ES-I3 (cell line): ENCODE measurements around the gene RAB7A.
"Not testable (repeated sequence)": the region's sequence is repeated elsewhere in the genome, so short reads cannot be mapped to it uniquely, and the experiment has no call there.

Experiments used
- H3K36me3 ChIP-seq: 2 replicates; pipeline ENCODE4 v1.6.1; 2013; ENCODE audit warnings: mild to moderate bottlenecking, low read length, control low read depth, moderate library complexity; ENCODE audit not compliant: insufficient read depth
- H3K4me1 ChIP-seq: 2 replicates; pipeline ENCODE4 v1.6.1; 2013; ENCODE audit warnings: mild to moderate bottlenecking, control low read depth, low read length; ENCODE audit not compliant: insufficient read depth
- H3K9ac ChIP-seq: 2 replicates; pipeline ENCODE4 v1.6.1; 2013; ENCODE audit warnings: low read depth, mild to moderate bottlenecking, low read length, moderate library complexity
- H3K9me3 ChIP-seq: 2 replicates; pipeline ENCODE4 v1.6.1; 2013; ENCODE audit warnings: mild to moderate bottlenecking, low read length, moderate library complexity; ENCODE audit not compliant: control insufficient read depth, insufficient read depth

Gene RAB7A

DNA sequence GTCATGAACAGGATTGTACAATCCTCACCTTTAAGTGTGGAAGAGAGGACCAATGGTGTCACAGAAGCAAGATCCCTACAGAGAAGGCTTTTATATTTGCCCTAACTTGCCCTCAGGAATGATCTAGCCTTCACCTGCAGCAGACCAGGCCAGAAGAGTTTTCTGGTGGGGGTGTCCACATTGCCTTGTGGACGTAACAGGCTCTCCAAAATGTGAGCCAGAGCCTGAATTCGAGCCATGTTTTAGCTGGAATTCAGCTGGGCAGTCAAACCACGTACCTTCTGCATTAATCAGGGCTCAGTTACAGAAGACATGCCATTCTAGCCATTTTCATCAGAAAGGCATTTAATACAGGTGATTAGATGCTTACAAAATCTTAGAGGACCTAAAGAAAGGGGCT lies 23.6 kb upstream of the RAB7A start:
- no peaks in the 10 kb centered on the region for H3K4me1 ChIP-seq
- no peaks in the 10 kb centered on the region for H3K9me3 ChIP-seq
- no peak overlapping the region for H3K9ac ChIP-seq
- no peaks in the 10 kb centered on the region for H3K36me3 ChIP-seq

DNA sequence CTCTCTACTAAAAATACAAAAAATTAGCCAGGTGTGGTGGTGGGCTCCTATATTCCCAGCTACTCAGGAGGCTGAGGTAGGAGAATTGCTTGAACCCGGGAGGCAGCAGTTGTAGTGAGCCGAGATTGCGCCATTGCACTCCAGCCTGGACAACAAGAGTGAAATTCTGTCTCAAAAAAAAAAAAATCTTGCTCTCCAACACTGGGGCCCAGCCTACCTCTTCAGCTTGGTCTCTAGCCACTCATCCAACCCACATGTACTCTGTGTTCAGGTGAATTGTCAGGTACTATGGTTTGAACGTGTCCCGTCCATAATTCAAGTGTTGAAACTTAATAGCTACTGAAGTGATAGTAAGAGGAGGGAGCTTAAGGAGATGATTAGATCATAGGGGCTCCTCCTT lies 22.4 kb upstream of the RAB7A start:
- Histone ChIP-seq H3K4me1 (no peaks in the 10 kb centered on the region), H3K36me3 (no peaks in the 10 kb centered on the region)

DNA sequence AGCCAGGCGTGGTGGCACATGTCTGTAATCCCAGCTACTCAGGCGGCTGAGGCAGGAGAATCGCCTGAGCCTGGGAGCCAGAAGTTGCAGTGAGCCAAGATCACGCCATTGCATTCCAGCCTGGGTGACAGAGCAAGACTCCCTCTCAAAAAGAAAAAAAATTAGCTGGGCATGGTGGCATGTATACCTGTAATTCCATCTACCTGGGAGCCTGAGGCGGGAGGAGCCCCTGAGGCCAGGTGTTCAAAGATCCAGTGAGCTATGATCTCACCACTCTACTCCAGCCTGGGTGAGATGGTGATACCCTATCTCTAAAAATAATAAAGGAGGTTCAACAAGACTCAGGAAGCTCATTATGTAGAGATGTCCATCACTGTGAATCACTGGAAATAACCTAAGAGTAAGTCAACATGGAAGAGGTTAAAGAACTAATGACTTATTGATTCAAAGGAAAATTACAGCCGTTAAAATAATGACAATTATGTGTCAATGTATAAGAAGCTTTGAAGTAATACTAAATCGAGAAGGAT lies 19.8 kb upstream of the RAB7A start:
- no peak overlapping the region for H3K9ac ChIP-seq
- H3K9me3 ChIP-seq = no peaks in the 10 kb centered on the region
- no peaks in the 10 kb centered on the region; the same call in 1 of the 2 replicates for H3K4me1 ChIP-seq
- H3K36me3 ChIP-seq = no peaks in the 10 kb centered on the region

More for the DNA sequence above, 22.4 kb upstream of the RAB7A start:
- Histone ChIP-seq H3K9ac (no peak overlapping the region), H3K9me3 (no peaks in the 10 kb centered on the region)

GRCh38 chr3:128707928-128708494 lies 18.0 kb upstream of the RAB7A start:
- H3K9ac ChIP-seq = no peak overlapping the region
- H3K4me1 ChIP-seq = no peaks in the 10 kb centered on the region; the same call in 1 of the 2 replicates
- H3K36me3 ChIP-seq = no peaks in the 10 kb centered on the region
- H3K9me3 ChIP-seq = no peaks in the 10 kb centered on the region

GRCh38 chr3:128709038-128709437 lies 16.9 kb upstream of the RAB7A start:
- H3K9me3 ChIP-seq = no peaks in the 10 kb centered on the region
- no peaks in the 10 kb centered on the region for H3K36me3 ChIP-seq
- H3K9ac ChIP-seq = no peak overlapping the region
- no peaks in the 10 kb centered on the region; the same call in 1 of the 2 replicates for H3K4me1 ChIP-seq

DNA sequence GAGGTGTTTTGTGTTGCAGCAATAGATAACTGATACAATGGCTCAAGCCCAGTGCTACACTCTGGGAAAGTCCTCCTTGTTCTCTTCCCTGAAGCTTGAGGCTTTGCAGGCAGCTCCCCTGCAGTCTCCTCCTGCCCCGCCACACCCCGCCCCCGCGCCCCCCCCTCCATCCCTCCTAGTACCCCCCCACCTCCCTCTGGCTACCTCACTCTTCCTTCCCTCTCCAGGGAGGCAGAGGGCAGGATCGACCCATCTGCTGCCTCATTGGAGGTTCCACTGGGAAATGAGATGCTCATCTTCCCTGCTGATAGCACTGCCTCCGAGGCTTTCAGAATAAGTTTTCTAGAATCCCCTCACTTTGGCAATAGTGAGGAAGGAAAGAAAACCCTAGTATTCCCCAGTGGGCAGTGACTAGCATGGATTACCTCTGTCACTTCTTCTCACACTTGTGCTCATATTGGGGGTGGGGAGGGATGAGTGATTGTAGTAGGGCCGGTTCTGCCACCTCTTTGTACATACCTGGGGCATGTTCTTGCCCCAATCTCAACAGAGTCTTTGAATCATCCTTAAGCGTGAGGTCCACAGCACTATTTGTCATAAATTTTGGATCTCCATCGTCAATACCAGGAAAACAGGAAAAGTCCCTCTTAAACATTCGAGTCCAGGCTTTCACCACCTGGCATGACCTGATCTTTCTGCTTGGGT lies 16.3 kb upstream of the RAB7A start:
- Histone ChIP-seq H3K9me3 (no peaks in the 10 kb centered on the region), H3K36me3 (no peaks in the 10 kb centered on the region), H3K4me1 (no peaks in the 10 kb centered on the region; the same call in 1 of the 2 replicates), H3K9ac (no peak overlapping the region)

DNA sequence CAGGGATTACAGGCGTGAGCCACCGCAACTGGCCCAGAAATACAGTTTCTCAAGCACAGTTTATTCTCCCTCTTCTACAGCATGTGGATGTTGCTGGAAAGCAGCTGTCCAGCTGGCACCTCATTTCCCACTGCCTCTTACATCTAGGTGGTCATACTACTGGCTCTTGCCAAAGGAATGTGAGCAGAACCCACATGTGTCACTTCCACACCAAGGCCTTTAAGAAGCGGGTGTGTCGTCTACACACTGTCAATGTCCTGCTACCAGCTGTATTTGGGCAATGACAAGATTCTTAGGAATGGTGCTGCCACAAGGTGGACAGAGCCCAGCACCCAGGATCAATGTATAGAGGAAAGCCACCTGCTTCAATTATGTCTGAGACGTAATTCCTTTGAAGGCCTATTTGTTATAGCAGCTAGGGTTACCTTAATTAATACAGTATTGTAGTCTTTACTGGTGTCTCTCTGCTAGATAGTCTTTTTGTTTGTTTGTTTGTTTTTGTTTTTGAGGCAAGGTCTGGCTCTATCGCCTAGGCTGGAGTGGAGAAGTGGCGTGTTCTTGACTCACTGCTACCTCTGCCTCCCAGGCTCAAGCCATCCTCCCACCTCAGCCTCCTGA lies 15.1 kb upstream of the RAB7A start:
- H3K4me1 ChIP-seq = no peaks in the 10 kb centered on the region; the same call in 1 of the 2 replicates
- H3K9me3 ChIP-seq = no peaks in the 10 kb centered on the region
- H3K36me3 ChIP-seq = no peaks in the 10 kb centered on the region

DNA sequence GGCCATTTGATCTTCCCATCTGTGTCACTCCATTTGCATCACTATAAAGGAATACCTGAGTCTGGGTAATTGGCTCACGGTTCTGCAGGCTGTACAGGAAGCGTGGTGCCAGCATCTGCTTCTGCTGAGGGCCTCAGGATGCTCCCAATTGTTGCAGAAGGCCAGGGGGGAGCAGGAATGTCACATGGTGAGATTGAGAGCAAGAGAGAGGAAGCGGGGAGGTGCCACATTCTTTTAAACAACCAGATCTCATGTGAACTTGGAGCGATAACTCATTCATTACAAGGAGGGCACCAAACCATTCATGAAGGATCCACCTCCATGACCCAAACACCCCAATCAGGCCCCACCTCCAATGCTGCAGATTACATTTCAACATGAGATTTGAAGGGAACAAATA lies 13.1 kb upstream of the RAB7A start:
- Histone ChIP-seq H3K4me1 (no peaks in the 10 kb centered on the region; the same call in 1 of the 2 replicates), H3K9ac (no peak overlapping the region), H3K36me3 (no peaks in the 10 kb centered on the region), H3K9me3 (no peaks in the 10 kb centered on the region)

More for the DNA sequence above, 15.1 kb upstream of the RAB7A start:
- H3K9ac ChIP-seq = no peak overlapping the region

DNA sequence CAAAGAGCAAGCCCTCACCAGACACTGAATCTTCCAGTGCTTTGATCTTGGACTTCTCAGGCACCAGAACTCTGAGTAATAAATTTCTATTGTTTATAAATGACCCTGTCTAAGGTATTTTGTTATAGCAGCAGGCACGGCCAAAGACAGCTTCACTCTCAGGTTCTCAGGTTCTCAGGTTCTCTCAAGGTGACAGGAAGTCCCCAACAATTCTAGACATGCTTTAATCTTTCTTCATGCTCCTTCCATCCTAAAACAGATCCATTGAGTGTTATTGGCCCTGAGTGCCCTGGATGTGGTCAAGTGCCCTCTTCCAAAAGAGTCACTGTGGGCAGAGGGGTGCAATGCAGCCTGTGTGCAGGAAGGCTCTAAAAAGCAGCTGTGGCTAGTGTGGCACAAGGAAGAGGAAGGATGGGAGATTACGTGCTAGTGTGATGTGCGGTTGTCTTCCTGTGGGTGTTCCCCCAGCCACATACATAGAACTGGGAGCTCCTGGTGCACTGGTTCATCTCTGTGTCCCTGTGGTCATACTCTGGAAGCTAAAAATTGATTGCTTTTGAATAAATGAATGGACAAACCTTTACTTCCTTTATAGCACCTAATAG lies 11.0 kb upstream of the RAB7A start:
- Histone ChIP-seq H3K36me3 (no peaks in the 10 kb centered on the region), H3K9me3 (no peaks in the 10 kb centered on the region), H3K9ac (no peak overlapping the region), H3K4me1 (peaks cover 1% of the 10 kb centered on the region; the same call in 1 of the 2 replicates)

DNA sequence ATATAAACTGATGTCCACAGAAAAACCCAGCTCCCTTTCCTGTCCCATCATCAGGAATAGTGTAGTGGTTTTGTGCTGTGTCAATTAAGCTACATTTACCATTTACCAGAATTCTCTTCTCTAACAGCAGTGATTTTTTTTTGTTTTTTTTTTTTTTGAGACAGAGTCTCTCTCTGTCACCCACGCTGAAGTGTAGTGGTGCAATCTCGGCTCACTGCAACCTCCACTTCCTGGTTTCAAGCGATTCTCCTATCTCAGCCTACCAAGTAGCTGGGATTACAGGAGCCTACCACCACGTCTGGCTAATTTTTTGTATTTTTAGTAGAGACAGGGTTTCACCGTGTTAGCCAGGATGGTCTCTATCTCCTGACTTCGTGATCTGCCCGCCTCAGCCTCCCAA lies 7.1 kb upstream of the RAB7A start:
- H3K36me3 ChIP-seq, H3K9ac ChIP-seq, H3K9me3 ChIP-seq: not testable (repeated sequence)
- H3K4me1 ChIP-seq = peaks cover 26% of the 10 kb centered on the region

DNA sequence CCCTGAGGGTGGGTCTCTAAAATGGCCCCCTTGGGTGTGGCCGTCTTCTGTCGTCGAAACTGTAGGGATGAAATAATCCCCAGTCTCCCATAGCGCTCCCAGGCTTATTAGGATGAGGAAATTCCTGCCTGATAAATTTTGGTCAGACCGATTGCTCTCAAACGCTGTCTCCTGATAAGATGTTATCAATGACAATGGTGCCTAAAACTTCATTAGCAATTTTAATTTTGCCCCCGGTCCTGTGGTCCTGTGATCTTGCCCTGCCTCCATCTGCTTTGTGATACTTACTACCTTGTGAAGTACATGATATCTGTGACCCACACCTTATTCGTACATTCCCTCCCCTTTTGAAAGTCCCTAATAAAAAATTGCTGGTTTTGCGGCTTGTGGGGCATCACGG lies 5.1 kb upstream of the RAB7A start:
- no peaks in the 10 kb centered on the region for H3K36me3 ChIP-seq
- H3K9ac ChIP-seq = peak overlapping the region; percentile 23; the same call in 1 of the 2 replicates
- H3K4me1 ChIP-seq = peaks cover 33% of the 10 kb centered on the region
- H3K9me3 ChIP-seq = no peaks in the 10 kb centered on the region

DNA sequence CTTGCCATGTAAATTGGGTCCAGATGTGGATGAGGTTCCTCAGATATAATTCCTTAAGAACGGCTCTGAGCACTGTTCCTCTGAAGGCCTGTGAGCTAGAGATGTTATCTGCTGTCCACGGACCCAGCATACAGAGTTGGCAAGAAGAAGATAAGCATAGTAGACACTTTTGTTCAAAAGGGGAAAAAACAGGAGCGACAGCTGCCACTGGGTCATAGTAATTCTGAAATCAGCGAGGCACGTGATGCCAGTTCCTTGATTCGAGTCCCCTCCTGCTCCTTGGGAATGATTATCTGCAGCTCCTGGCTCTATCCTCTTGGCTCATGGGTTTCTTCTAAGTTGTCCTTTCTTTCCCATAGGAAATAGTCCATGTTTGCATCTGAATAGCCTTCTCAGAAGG lies 2.5 kb upstream of the RAB7A start:
- Histone ChIP-seq H3K4me1 (peaks cover 39% of the 10 kb centered on the region), H3K9me3 (no peaks in the 10 kb centered on the region), H3K9ac (no peak overlapping the region), H3K36me3 (no peaks in the 10 kb centered on the region)

GRCh38 chr3:128725547-128726022 lies 398 bp upstream of the RAB7A start:
- H3K9ac ChIP-seq = no peak overlapping the region; the same call in 1 of the 2 replicates
- no peaks in the 10 kb centered on the region for H3K36me3 ChIP-seq
- H3K4me1 ChIP-seq = peaks cover 34% of the 10 kb centered on the region
- H3K9me3 ChIP-seq = no peaks in the 10 kb centered on the region

- peaks cover 31% of the 10 kb centered on the region for H3K4me1 ChIP-seq
- peak overlapping the region; percentile 94 for H3K9ac ChIP-seq
- no peaks in the 10 kb centered on the region for H3K9me3 ChIP-seq
- H3K36me3 ChIP-seq = no peaks in the 10 kb centered on the region
Measured at GRCh38 chr3:128727059-128727458, 1.1 kb downstream of the RAB7A start.
